ENCODE results near the gene MYL2.

The MYL2 gene

GRCh38 chr12:110880651-110881050, 39.7 kb downstream of the MYL2 start:
- DNase-seq (ENCODE audit: insufficient read length, low spot score) (no peak), FAIRE-seq (peak; percentile 73)
- TF ChIP-seq TAF1 (IDR thresholded peaks at IDR 0.05; ENCODE audit: low read depth, low read length) (no peak), POLR2A (IDR thresholded peaks at IDR 0.05; ENCODE audit: low read depth, low read length) (no peak), SPI1 (IDR thresholded peaks at IDR 0.05; ENCODE audit: low read depth, low read length) (no peak), PAX5 (IDR thresholded peaks at IDR 0.05; ENCODE audit: insufficient read depth, low read length, severe bottlenecking) (no peak), POLR2AphosphoS5 (IDR thresholded peaks at IDR 0.05; ENCODE audit: low read depth, low read length) (no peak), POU2F2 (IDR thresholded peaks at IDR 0.05; ENCODE audit: low read depth, low read length) (no peak)

GRCh38 chr12:110874781-110875180, 45.6 kb downstream of the MYL2 start:
- FAIRE-seq (no peak), DNase-seq (ENCODE audit: insufficient read length, low spot score) (no peak)
- TF ChIP-seq POLR2AphosphoS5 (IDR thresholded peaks at IDR 0.05; ENCODE audit: low read depth, low read length) = no peak
- no peak for TF ChIP-seq POLR2A (IDR thresholded peaks at IDR 0.05; ENCODE audit: low read depth, low read length)
- TF ChIP-seq PAX5 (IDR thresholded peaks at IDR 0.05; ENCODE audit: insufficient read depth, low read length, severe bottlenecking) = no peak
- TF ChIP-seq SPI1 (IDR thresholded peaks at IDR 0.05; ENCODE audit: low read depth, low read length) = no peak
- no peak for TF ChIP-seq TAF1 (IDR thresholded peaks at IDR 0.05; ENCODE audit: low read depth, low read length)
- TF ChIP-seq POU2F2 (IDR thresholded peaks at IDR 0.05; ENCODE audit: low read depth, low read length) = no peak

GRCh38 chr12:110874351-110874750, 46.0 kb downstream of the MYL2 start:
- FAIRE-seq (no peak), DNase-seq (ENCODE audit: insufficient read length, low spot score) (no peak)

GRCh38 chr12:110872100-110872499, 48.3 kb downstream of the MYL2 start:
- TF ChIP-seq POLR2AphosphoS5 (IDR thresholded peaks at IDR 0.05; ENCODE audit: low read depth, low read length) = no peak
- TF ChIP-seq POLR2A (IDR thresholded peaks at IDR 0.05; ENCODE audit: low read depth, low read length) = no peak
- TF ChIP-seq TAF1 (IDR thresholded peaks at IDR 0.05; ENCODE audit: low read depth, low read length) = no peak
- TF ChIP-seq SPI1 (IDR thresholded peaks at IDR 0.05; ENCODE audit: low read depth, low read length) = no peak
- TF ChIP-seq POU2F2 (IDR thresholded peaks at IDR 0.05; ENCODE audit: low read depth, low read length) = no peak
- TF ChIP-seq PAX5 (IDR thresholded peaks at IDR 0.05; ENCODE audit: insufficient read depth, low read length, severe bottlenecking) = no peak
- no peak for DNase-seq (ENCODE audit: insufficient read length, low spot score)
- FAIRE-seq = no peak

More at GRCh38 chr12:110874351-110874750, 46.0 kb downstream of the MYL2 start:
- TF ChIP-seq POLR2AphosphoS5 (IDR thresholded peaks at IDR 0.05; ENCODE audit: low read depth, low read length) = no peak
- no peak for TF ChIP-seq PAX5 (IDR thresholded peaks at IDR 0.05; ENCODE audit: insufficient read depth, low read length, severe bottlenecking)
- no peak for TF ChIP-seq SPI1 (IDR thresholded peaks at IDR 0.05; ENCODE audit: low read depth, low read length)
- no peak for TF ChIP-seq POU2F2 (IDR thresholded peaks at IDR 0.05; ENCODE audit: low read depth, low read length)
- no peak for TF ChIP-seq TAF1 (IDR thresholded peaks at IDR 0.05; ENCODE audit: low read depth, low read length)
- no peak for TF ChIP-seq POLR2A (IDR thresholded peaks at IDR 0.05; ENCODE audit: low read depth, low read length)

GRCh38 chr12:110869803-110870202, 50.6 kb downstream of the MYL2 start:
- no peak for FAIRE-seq
- TF ChIP-seq POLR2AphosphoS5 (IDR thresholded peaks at IDR 0.05; ENCODE audit: low read depth, low read length) = no peak
- no peak for TF ChIP-seq POLR2A (IDR thresholded peaks at IDR 0.05; ENCODE audit: low read depth, low read length)
- no peak for TF ChIP-seq POU2F2 (IDR thresholded peaks at IDR 0.05; ENCODE audit: low read depth, low read length)
- no peak for TF ChIP-seq SPI1 (IDR thresholded peaks at IDR 0.05; ENCODE audit: low read depth, low read length)
- no peak for TF ChIP-seq TAF1 (IDR thresholded peaks at IDR 0.05; ENCODE audit: low read depth, low read length)
- TF ChIP-seq PAX5 (IDR thresholded peaks at IDR 0.05; ENCODE audit: insufficient read depth, low read length, severe bottlenecking) = no peak
- no peak for DNase-seq (ENCODE audit: insufficient read length, low spot score)

- no peak for TF ChIP-seq SPI1 (IDR thresholded peaks at IDR 0.05; ENCODE audit: low read depth, low read length)
- no peak for TF ChIP-seq POU2F2 (IDR thresholded peaks at IDR 0.05; ENCODE audit: low read depth, low read length)
- TF ChIP-seq POLR2A (IDR thresholded peaks at IDR 0.05; ENCODE audit: low read depth, low read length) = no peak
- no peak for TF ChIP-seq PAX5 (IDR thresholded peaks at IDR 0.05; ENCODE audit: insufficient read depth, low read length, severe bottlenecking)
- TF ChIP-seq POLR2AphosphoS5 (IDR thresholded peaks at IDR 0.05; ENCODE audit: low read depth, low read length) = no peak
- no peak for TF ChIP-seq TAF1 (IDR thresholded peaks at IDR 0.05; ENCODE audit: low read depth, low read length)
- FAIRE-seq = no peak
Measured at GRCh38 chr12:110869026-110869425, 51.4 kb downstream of the MYL2 start.

GRCh38 chr12:110865521-110865920, 54.9 kb downstream of the MYL2 start:
- TF ChIP-seq POLR2A (IDR thresholded peaks at IDR 0.05; ENCODE audit: low read depth, low read length) = no peak
- no peak for DNase-seq (ENCODE audit: insufficient read length, low spot score)
- no peak for FAIRE-seq

More at GRCh38 chr12:110869026-110869425, 51.4 kb downstream of the MYL2 start:
- DNase-seq (ENCODE audit: insufficient read length, low spot score) = no peak

- FAIRE-seq (no peak), DNase-seq (ENCODE audit: insufficient read length, low spot score) (no peak)
- no peak for TF ChIP-seq SPI1 (IDR thresholded peaks at IDR 0.05; ENCODE audit: low read depth, low read length)
- no peak for TF ChIP-seq PAX5 (IDR thresholded peaks at IDR 0.05; ENCODE audit: insufficient read depth, low read length, severe bottlenecking)
- TF ChIP-seq POLR2A (IDR thresholded peaks at IDR 0.05; ENCODE audit: low read depth, low read length) = no peak
- TF ChIP-seq POU2F2 (IDR thresholded peaks at IDR 0.05; ENCODE audit: low read depth, low read length) = no peak
- no peak for TF ChIP-seq POLR2AphosphoS5 (IDR thresholded peaks at IDR 0.05; ENCODE audit: low read depth, low read length)
- TF ChIP-seq TAF1 (IDR thresholded peaks at IDR 0.05; ENCODE audit: low read depth, low read length) = no peak
Measured at GRCh38 chr12:110863161-110863560, 57.2 kb downstream of the MYL2 start.

GRCh38 chr12:110862329-110862728, 58.0 kb downstream of the MYL2 start:
- DNase-seq (ENCODE audit: insufficient read length, low spot score) = no peak
- FAIRE-seq = no peak
- no peak for TF ChIP-seq POLR2A (IDR thresholded peaks at IDR 0.05; ENCODE audit: low read depth, low read length)
- TF ChIP-seq PAX5 (IDR thresholded peaks at IDR 0.05; ENCODE audit: insufficient read depth, low read length, severe bottlenecking) = no peak
- no peak for TF ChIP-seq TAF1 (IDR thresholded peaks at IDR 0.05; ENCODE audit: low read depth, low read length)
- TF ChIP-seq POLR2AphosphoS5 (IDR thresholded peaks at IDR 0.05; ENCODE audit: low read depth, low read length) = no peak
- TF ChIP-seq SPI1 (IDR thresholded peaks at IDR 0.05; ENCODE audit: low read depth, low read length) = no peak
- no peak for TF ChIP-seq POU2F2 (IDR thresholded peaks at IDR 0.05; ENCODE audit: low read depth, low read length)

- DNase-seq (ENCODE audit: insufficient read length, low spot score) (no peak), FAIRE-seq (no peak)
- no peak for TF ChIP-seq POLR2AphosphoS5 (IDR thresholded peaks at IDR 0.05; ENCODE audit: low read depth, low read length)
- no peak for TF ChIP-seq PAX5 (IDR thresholded peaks at IDR 0.05; ENCODE audit: insufficient read depth, low read length, severe bottlenecking)
- no peak for TF ChIP-seq TAF1 (IDR thresholded peaks at IDR 0.05; ENCODE audit: low read depth, low read length)
- TF ChIP-seq POLR2A (IDR thresholded peaks at IDR 0.05; ENCODE audit: low read depth, low read length) = no peak
- TF ChIP-seq POU2F2 (IDR thresholded peaks at IDR 0.05; ENCODE audit: low read depth, low read length) = no peak
- no peak for TF ChIP-seq SPI1 (IDR thresholded peaks at IDR 0.05; ENCODE audit: low read depth, low read length)
Measured at GRCh38 chr12:110861729-110862128, 58.6 kb downstream of the MYL2 start.

Data from GM12891 (cell line).